Measurements from ENCODE around the gene SKA3.
"Not testable (repeated sequence)": the region's sequence is repeated elsewhere in the genome, so short reads cannot be mapped to it uniquely, and the experiment has no call there.

The SKA3 gene

GRCh38 chr13:21176215-21176981 is at the start of gene SKA3, which contains the start of gene MRPL57:
Gene SKA3 (minus strand): TSS chr13:21176552. CDS start chr13:21176477, 75 bp downstream.
Gene MRPL57 (plus strand): TSS chr13:21176658. CDS start chr13:21176917, 259 bp downstream.
- peak; percentile 98 for DNase-seq

GRCh38 chr13:21225082-21225481 is 48.7 kb upstream of the SKA3 start:
- no peak for DNase-seq

- no peak for DNase-seq
Measured at GRCh38 chr13:21221268-21221667, 44.9 kb upstream of the SKA3 start.

DNA sequence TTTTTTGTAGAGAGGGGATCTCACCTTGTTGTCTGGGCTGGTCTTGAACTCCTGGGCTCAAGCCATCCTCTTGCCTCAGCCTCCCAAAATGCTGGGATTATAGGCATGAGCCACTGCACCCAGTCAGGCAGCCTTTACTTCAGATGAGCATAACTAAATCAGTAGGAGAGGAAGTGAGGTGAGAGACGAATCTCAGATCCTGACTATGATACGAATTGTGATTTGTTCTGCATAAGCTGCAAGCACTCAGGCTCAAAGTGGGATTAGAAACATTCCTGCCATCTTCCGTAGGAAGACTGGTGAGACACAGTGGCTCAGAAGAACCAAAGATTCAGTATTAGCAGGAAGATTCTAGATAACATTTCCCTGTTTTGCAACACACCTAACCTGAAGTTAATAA is 43.4 kb upstream of the SKA3 start:
- not testable (repeated sequence) for DNase-seq

GRCh38 chr13:21219036-21219381 is 42.7 kb upstream of the SKA3 start:
- no peak for DNase-seq

- DNase-seq: no peak
Measured at GRCh38 chr13:21218351-21219035, 42.1 kb upstream of the SKA3 start.

DNA sequence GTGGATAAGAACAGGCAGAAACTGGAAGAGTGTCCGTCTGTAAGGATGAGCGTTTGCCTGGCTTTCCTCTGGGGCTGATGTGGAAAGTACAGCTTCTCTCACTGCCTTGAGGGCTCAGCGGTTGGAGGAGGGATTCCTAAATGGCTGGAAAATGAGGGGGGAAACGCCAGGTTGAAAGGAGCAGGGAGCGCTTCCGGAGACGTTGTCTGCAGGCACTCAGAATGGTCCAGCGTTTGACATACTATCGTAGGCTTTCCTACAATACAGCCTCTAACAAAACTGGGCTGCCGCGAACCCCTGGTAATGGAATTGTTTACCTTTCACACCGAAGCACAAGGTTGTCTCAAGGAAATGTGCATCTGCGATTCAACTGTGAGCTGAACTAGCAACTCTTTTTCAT is 40.0 kb upstream of the SKA3 start:
- DNase-seq: no peak

GRCh38 chr13:21215419-21215818 is 39.1 kb upstream of the SKA3 start:
- not testable (repeated sequence) for DNase-seq

GRCh38 chr13:21212138-21212775 is 35.9 kb upstream of the SKA3 start:
- DNase-seq: no peak

GRCh38 chr13:21208652-21209154 is 32.4 kb upstream of the SKA3 start:
- DNase-seq: no peak

GRCh38 chr13:21202767-21203531 is 26.6 kb upstream of the SKA3 start:
- no peak for DNase-seq

GRCh38 chr13:21201456-21202190 is 25.3 kb upstream of the SKA3 start:
- DNase-seq: not testable (repeated sequence)

GRCh38 chr13:21198391-21198790 is 22.0 kb upstream of the SKA3 start:
- DNase-seq: not testable (repeated sequence)

GRCh38 chr13:21197606-21198225 is 21.4 kb upstream of the SKA3 start:
- not testable (repeated sequence) for DNase-seq

DNA sequence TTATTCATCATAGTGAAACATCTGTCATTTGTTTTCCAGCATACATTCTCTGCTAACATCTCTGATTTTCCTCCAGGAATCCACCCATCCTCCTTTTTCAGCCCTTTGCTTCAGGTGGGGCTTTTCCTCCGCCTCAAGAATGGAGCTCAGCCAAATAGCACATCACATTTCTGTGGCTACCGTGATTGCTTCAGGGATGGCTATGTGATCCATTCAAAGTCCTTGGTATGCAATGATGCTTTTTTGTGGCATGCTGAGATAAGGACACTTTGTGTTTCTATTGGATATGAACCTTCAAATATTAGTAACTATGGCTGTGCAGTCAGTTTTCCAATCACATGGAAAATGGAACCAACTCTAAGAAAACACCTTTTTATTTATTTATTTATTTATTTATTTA is 18.4 kb upstream of the SKA3 start:
- not testable (repeated sequence) for DNase-seq

GRCh38 chr13:21186410-21186809 is 10.1 kb upstream of the SKA3 start:
- DNase-seq: not testable (repeated sequence)

- no peak for DNase-seq
Measured at GRCh38 chr13:21181671-21182070, 5.3 kb upstream of the SKA3 start.

DNA sequence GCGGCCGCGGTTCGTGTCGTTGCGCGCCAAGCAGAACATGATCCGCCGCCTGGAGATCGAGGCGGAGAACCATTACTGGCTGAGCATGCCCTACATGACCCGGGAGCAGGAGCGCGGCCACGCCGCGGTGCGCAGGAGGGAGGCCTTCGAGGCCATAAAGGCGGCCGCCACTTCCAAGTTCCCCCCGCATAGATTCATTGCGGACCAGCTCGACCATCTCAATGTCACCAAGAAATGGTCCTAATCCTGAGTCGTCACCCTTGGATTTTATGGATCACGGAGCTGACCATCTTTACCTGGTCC is 581 bp upstream of the SKA3 start:
- DNase-seq: no peak

DNA sequence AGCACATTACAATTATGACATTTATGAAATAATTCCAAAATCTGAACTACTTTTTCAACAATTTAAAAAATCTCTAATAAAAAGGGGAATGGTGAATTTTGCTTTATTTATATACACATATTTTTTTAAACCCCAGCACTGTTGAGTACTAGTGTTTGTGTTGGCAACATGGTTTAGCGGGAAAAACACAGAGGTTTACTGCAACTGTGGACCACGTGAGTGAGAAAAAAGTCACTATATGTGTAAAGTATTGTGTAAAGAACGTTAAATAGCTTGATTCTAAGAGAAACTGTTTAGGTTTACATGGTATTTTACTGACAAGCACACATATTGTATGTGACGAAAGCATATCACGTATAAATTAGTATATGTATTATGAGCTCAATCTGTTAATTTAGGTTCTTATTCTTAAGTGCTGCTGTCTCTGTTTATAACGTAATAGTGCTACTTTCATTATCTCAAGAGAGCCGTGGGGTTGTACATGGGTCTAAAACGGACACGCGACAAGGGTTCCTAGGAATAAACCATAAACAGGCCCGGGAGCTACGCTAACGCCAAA is 617 bp downstream of the SKA3 start:
- DNase-seq: peak; percentile 53

DNA sequence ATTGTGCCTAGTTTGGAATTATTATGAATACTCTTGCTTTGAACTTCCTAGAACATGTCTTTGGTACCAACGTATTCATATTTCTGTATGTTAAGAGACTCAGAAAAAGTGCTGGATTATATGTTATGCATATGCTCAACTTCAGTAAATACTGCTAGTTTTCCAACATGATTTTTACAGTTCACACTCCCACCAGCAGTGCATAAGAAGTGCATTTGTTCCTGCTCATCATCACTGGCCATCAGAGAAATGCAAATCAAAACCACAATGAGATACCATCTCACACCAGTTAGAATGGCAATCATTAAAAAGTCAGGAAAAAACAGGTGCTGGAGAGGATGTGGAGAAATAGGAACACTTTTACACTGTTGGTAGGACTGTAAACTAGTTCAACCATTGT is 2.6 kb downstream of the SKA3 start:
- not testable (repeated sequence) for DNase-seq

GRCh38 chr13:21171420-21171819 is 4.9 kb downstream of the SKA3 start:
- DNase-seq: no peak
